Sigmoid colon (tissue), 4 donors: ENCODE measurements around the gene KCTD20.

Source experiments
- EP300 ChIP-seq, 4 donors: sonication (generic); formaldehyde crosslinking; IDR thresholded peaks; one replicate each; pipeline ENCODE4 v1.6.1; 2017; ENCODE audit warnings: antibody characterized with exemption in 4 of 4
- POLR2A ChIP-seq, 2 donors: fragments of 450-650 bp; IDR thresholded peaks; one replicate each; pipeline ENCODE4 v1.6.1; 2016; ENCODE audit warnings: antibody characterized with exemption in 2 of 2, mild to moderate bottlenecking in 2 of 2, moderate library complexity in 2 of 2
- TF ChIP-seq, protein P1 (sequence below), 4 experiments: fragments of 450-650 bp in 3 of 4; fragments of 200-600 bp in 1 of 4; IDR thresholded peaks; one replicate each; pipeline ENCODE4 v1.5.1; 2016 to 2019; ENCODE audit warnings: antibody characterized with exemption in 4 of 4, mild to moderate bottlenecking in 3 of 4, moderate library complexity in 2 of 4

DNA sequence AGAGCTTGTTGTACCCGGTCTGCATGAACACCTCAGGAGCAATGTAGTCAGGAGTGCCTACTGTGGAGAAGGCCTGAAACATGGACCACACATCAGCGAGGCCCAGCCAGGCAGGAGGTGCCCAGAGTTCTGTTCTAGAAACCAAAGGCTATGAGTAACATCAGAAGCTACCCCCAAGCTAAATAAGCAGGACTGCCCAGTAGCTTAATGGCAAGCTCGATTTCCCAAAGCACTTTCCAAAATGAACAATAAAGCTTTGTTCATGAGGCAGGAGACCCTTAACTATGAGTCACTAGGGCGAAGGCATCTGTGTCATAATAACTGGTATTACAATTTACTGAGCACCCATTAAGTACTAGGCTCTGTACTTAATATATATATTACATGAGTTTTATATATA lies 57.1 kb downstream of the KCTD20 start:
- TF ChIP-seq, protein P1, sequence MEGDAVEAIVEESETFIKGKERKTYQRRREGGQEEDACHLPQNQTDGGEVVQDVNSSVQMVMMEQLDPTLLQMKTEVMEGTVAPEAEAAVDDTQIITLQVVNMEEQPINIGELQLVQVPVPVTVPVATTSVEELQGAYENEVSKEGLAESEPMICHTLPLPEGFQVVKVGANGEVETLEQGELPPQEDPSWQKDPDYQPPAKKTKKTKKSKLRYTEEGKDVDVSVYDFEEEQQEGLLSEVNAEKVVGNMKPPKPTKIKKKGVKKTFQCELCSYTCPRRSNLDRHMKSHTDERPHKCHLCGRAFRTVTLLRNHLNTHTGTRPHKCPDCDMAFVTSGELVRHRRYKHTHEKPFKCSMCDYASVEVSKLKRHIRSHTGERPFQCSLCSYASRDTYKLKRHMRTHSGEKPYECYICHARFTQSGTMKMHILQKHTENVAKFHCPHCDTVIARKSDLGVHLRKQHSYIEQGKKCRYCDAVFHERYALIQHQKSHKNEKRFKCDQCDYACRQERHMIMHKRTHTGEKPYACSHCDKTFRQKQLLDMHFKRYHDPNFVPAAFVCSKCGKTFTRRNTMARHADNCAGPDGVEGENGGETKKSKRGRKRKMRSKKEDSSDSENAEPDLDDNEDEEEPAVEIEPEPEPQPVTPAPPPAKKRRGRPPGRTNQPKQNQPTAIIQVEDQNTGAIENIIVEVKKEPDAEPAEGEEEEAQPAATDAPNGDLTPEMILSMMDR (IDR thresholded peaks at IDR 0.05): no peak
- TF ChIP-seq POLR2A (IDR thresholded peaks at IDR 0.05): no peak
- TF ChIP-seq EP300 (IDR thresholded peaks at IDR 0.05): no peak
